Stomach (tissue), 4 donors: ENCODE measurements around the gene SLC8A3.

Experiments used
- POLR2AphosphoS5 ChIP-seq, 3 donors: sonication (generic); formaldehyde crosslinking; IDR thresholded peaks; one replicate each; pipeline ENCODE4 v1.6.1; 2016; ENCODE audit warnings: antibody characterized with exemption in 3 of 3
- TF ChIP-seq, protein P1 (sequence below), 7 experiments: fragments of 450-650 bp in 4 of 7; fragments of 200-600 bp in 3 of 7; sonication (generic) in 3 of 7; IDR thresholded peaks; one replicate each; pipeline ENCODE4 v1.5.1; 2016 to 2019; ENCODE audit warnings: antibody characterized with exemption in 7 of 7, control low read depth in 2 of 7, mild to moderate bottlenecking in 1 of 7

GRCh38 chr14:70049605-70050004, 139.1 kb downstream of the SLC8A3 start:
- TF ChIP-seq, protein P1, sequence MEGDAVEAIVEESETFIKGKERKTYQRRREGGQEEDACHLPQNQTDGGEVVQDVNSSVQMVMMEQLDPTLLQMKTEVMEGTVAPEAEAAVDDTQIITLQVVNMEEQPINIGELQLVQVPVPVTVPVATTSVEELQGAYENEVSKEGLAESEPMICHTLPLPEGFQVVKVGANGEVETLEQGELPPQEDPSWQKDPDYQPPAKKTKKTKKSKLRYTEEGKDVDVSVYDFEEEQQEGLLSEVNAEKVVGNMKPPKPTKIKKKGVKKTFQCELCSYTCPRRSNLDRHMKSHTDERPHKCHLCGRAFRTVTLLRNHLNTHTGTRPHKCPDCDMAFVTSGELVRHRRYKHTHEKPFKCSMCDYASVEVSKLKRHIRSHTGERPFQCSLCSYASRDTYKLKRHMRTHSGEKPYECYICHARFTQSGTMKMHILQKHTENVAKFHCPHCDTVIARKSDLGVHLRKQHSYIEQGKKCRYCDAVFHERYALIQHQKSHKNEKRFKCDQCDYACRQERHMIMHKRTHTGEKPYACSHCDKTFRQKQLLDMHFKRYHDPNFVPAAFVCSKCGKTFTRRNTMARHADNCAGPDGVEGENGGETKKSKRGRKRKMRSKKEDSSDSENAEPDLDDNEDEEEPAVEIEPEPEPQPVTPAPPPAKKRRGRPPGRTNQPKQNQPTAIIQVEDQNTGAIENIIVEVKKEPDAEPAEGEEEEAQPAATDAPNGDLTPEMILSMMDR (IDR thresholded peaks at IDR 0.05), result no peak
- TF ChIP-seq POLR2AphosphoS5 (IDR thresholded peaks at IDR 0.05), result no peak
